Effector memory CD8-positive, alpha-beta T cell (primary cell): Measurements from ENCODE around the gene RFC4.
A peak's percentile ranks its signal among the peaks of the same experiment; 100 is the strongest.
"Not testable (repeated sequence)": the region's sequence is repeated elsewhere in the genome, so short reads cannot be mapped to it uniquely, and the experiment has no call there.

Experiments used
- ATAC-seq: fragments of 150-1000 bp; cut with Tn5 transposase; replicated peaks from 2 replicates; pipeline ENCODE4 v1.10.0; 2021; ENCODE audit warnings: mild to moderate bottlenecking, moderate library complexity
- DNase-seq, 3 experiments: peaks; one replicate each; pipeline ENCODE4 v3.0.0; 2021
- H3K27ac Mint-ChIP-seq, 2 donors: one replicate each; pipeline ENCODE4 v1.8.0; 2022; ENCODE audit warnings: mild to moderate bottlenecking in 2 of 2, mixed read lengths in 2 of 2, moderate library complexity in 2 of 2
- H3K27me3 Mint-ChIP-seq, 2 donors: one replicate each; pipeline ENCODE4 v1.8.0; 2022; ENCODE audit warnings: mixed read lengths in 2 of 2
- H3K36me3 Mint-ChIP-seq: one replicate; pipeline ENCODE4 v1.8.0; 2022; ENCODE audit warnings: mild to moderate bottlenecking, moderate library complexity, mixed read lengths; ENCODE audit not compliant: insufficient read depth
- H3K4me1 Mint-ChIP-seq, 2 donors: one replicate each; pipeline ENCODE4 v1.8.0; 2022; ENCODE audit warnings: low read depth in 2 of 2, mixed read lengths in 2 of 2
- H3K4me3 Mint-ChIP-seq, 2 donors: one replicate each; pipeline ENCODE4 v1.8.0; 2022; ENCODE audit warnings: mild to moderate bottlenecking in 2 of 2, mixed read lengths in 2 of 2, moderate library complexity in 2 of 2
- H3K9me3 Mint-ChIP-seq, 2 donors: one replicate each; pipeline ENCODE4 v1.8.0; 2022; ENCODE audit warnings: mixed read lengths in 2 of 2

Gene RFC4

GRCh38 chr3:186821429-186822387 lies 15.4 kb upstream of the RFC4 start:
- H3K27ac Mint-ChIP-seq, result no peak overlapping the region
- DNase-seq, result peak in 1 of 3 experiments; percentile 25
- H3K4me1 Mint-ChIP-seq, result peaks cover 6 to 10% of the 10 kb centered on the region in 2 donors
- peak; percentile 55 for ATAC-seq
- H3K27me3 Mint-ChIP-seq, result peaks cover 0 to 21% of the 10 kb centered on the region in 2 donors
- peaks cover 4% of the 10 kb centered on the region for H3K36me3 Mint-ChIP-seq
- no peak overlapping the region for H3K4me3 Mint-ChIP-seq
- H3K9me3 Mint-ChIP-seq, result no peaks in the 10 kb centered on the region

- ATAC-seq, result no peak
- no peaks in the 10 kb centered on the region for H3K27me3 Mint-ChIP-seq
- no peaks in the 10 kb centered on the region for H3K9me3 Mint-ChIP-seq
- DNase-seq, result no peak
- H3K4me3 Mint-ChIP-seq, result no peak overlapping the region
- no peaks in the 10 kb centered on the region for H3K36me3 Mint-ChIP-seq
- H3K4me1 Mint-ChIP-seq, result no peaks in the 10 kb centered on the region
- H3K27ac Mint-ChIP-seq, result no peak overlapping the region
These were observed 12.7 kb upstream of the RFC4 start for GRCh38 chr3:186818956-186819355.

- H3K4me1 Mint-ChIP-seq, result no peaks in the 10 kb centered on the region
- ATAC-seq, result no peak
- no peaks in the 10 kb centered on the region for H3K9me3 Mint-ChIP-seq
- no peak overlapping the region for H3K27ac Mint-ChIP-seq
- no peak for DNase-seq
- H3K36me3 Mint-ChIP-seq, result no peaks in the 10 kb centered on the region
- no peak overlapping the region for H3K4me3 Mint-ChIP-seq
- no peaks in the 10 kb centered on the region for H3K27me3 Mint-ChIP-seq
These were observed 12.2 kb upstream of the RFC4 start for GRCh38 chr3:186818516-186818915.

- DNase-seq, result no peak
- H3K4me3 Mint-ChIP-seq, result no peak overlapping the region
- H3K36me3 Mint-ChIP-seq, result no peaks in the 10 kb centered on the region
- H3K9me3 Mint-ChIP-seq, result no peaks in the 10 kb centered on the region
- H3K4me1 Mint-ChIP-seq, result no peaks in the 10 kb centered on the region
- H3K27me3 Mint-ChIP-seq, result peaks cover 0 to 6% of the 10 kb centered on the region in 2 donors
- H3K27ac Mint-ChIP-seq, result no peak overlapping the region
- ATAC-seq, result no peak
These were observed 9.2 kb upstream of the RFC4 start for GRCh38 chr3:186815435-186815834.

- no peaks in the 10 kb centered on the region for H3K9me3 Mint-ChIP-seq
- H3K36me3 Mint-ChIP-seq, result no peaks in the 10 kb centered on the region
- DNase-seq, result no peak
- H3K27ac Mint-ChIP-seq, result no peak overlapping the region
- H3K27me3 Mint-ChIP-seq, result peaks cover 0 to 6% of the 10 kb centered on the region in 2 donors
- no peak overlapping the region for H3K4me3 Mint-ChIP-seq
- no peaks in the 10 kb centered on the region for H3K4me1 Mint-ChIP-seq
- no peak for ATAC-seq
These were observed 7.8 kb upstream of the RFC4 start for GRCh38 chr3:186814100-186814499.

- not testable (repeated sequence) for H3K27ac Mint-ChIP-seq, H3K36me3 Mint-ChIP-seq, ATAC-seq, DNase-seq, H3K4me3 Mint-ChIP-seq, H3K4me1 Mint-ChIP-seq, H3K9me3 Mint-ChIP-seq, H3K27me3 Mint-ChIP-seq
These were observed 5.0 kb upstream of the RFC4 start for GRCh38 chr3:186811313-186811712.

- no peak overlapping the region for H3K4me3 Mint-ChIP-seq
These were observed 4.2 kb upstream of the RFC4 start for GRCh38 chr3:186810336-186810996.

GRCh38 chr3:186807231-186807630 lies 949 bp upstream of the RFC4 start:
- DNase-seq, result no peak
- H3K9me3 Mint-ChIP-seq, result no peaks in the 10 kb centered on the region
- H3K27ac Mint-ChIP-seq, result peak overlapping the region; percentile 91 to 94
- peak overlapping the region; percentile 88 for H3K4me3 Mint-ChIP-seq
- H3K27me3 Mint-ChIP-seq, result no peaks in the 10 kb centered on the region
- peaks cover 13% of the 10 kb centered on the region for H3K36me3 Mint-ChIP-seq
- ATAC-seq, result peak; percentile 35
- H3K4me1 Mint-ChIP-seq, result peaks cover 6 to 9% of the 10 kb centered on the region in 2 donors

More at GRCh38 chr3:186810336-186810996, 4.2 kb upstream of the RFC4 start:
- Mint-ChIP-seq H3K4me1 (peaks cover 6% of the 10 kb centered on the region in 2 donors), H3K27me3 (peaks cover 0 to 6% of the 10 kb centered on the region in 2 donors), H3K9me3 (no peaks in the 10 kb centered on the region), H3K36me3 (peaks cover 4% of the 10 kb centered on the region), H3K27ac (no peak overlapping the region)
- DNase-seq (no peak), ATAC-seq (no peak)

GRCh38 chr3:186803447-186803846 lies 2.8 kb downstream of the RFC4 start:
- DNase-seq, H3K27ac Mint-ChIP-seq, H3K9me3 Mint-ChIP-seq, H3K27me3 Mint-ChIP-seq, H3K4me3 Mint-ChIP-seq, ATAC-seq: not testable (repeated sequence)
- peaks cover 24% of the 10 kb centered on the region for H3K36me3 Mint-ChIP-seq
- peaks cover 13 to 18% of the 10 kb centered on the region in 2 donors for H3K4me1 Mint-ChIP-seq

GRCh38 chr3:186802701-186803100 lies 3.6 kb downstream of the RFC4 start:
- Mint-ChIP-seq H3K27me3 (no peaks in the 10 kb centered on the region), H3K36me3 (peaks cover 24% of the 10 kb centered on the region), H3K4me1 (peaks cover 15 to 20% of the 10 kb centered on the region in 2 donors), H3K27ac (no peak overlapping the region), H3K4me3 (no peak overlapping the region), H3K9me3 (no peaks in the 10 kb centered on the region)
- DNase-seq (no peak), ATAC-seq (no peak)

- H3K36me3 Mint-ChIP-seq, result peaks cover 37% of the 10 kb centered on the region
- H3K9me3 Mint-ChIP-seq, result no peaks in the 10 kb centered on the region
- peaks cover 9 to 13% of the 10 kb centered on the region in 2 donors for H3K4me1 Mint-ChIP-seq
- no peak overlapping the region for H3K27ac Mint-ChIP-seq
- no peak overlapping the region for H3K4me3 Mint-ChIP-seq
- H3K27me3 Mint-ChIP-seq, result no peaks in the 10 kb centered on the region
- ATAC-seq (peak; percentile 22), DNase-seq (no peak)
These were observed 6.0 kb downstream of the RFC4 start for GRCh38 chr3:186800285-186800684.

GRCh38 chr3:186798239-186798874 lies 7.9 kb downstream of the RFC4 start:
- no peak overlapping the region for H3K27ac Mint-ChIP-seq
- no peak overlapping the region for H3K4me3 Mint-ChIP-seq
- H3K9me3 Mint-ChIP-seq, result no peaks in the 10 kb centered on the region
- H3K4me1 Mint-ChIP-seq, result peaks cover 6 to 13% of the 10 kb centered on the region in 2 donors
- H3K27me3 Mint-ChIP-seq, result no peaks in the 10 kb centered on the region
- peaks cover 53% of the 10 kb centered on the region for H3K36me3 Mint-ChIP-seq
- ATAC-seq, result no peak
- no peak for DNase-seq

- peak overlapping the region; percentile 73 to 91 for H3K27ac Mint-ChIP-seq
- peaks cover 87% of the 10 kb centered on the region for H3K36me3 Mint-ChIP-seq
- ATAC-seq (peak; percentile 13), DNase-seq (no peak)
- H3K9me3 Mint-ChIP-seq, result no peaks in the 10 kb centered on the region
- peak overlapping the region in 1 of 2 donors; percentile 12 for H3K4me3 Mint-ChIP-seq
- peaks cover 32 to 33% of the 10 kb centered on the region in 2 donors for H3K4me1 Mint-ChIP-seq
- no peaks in the 10 kb centered on the region for H3K27me3 Mint-ChIP-seq
These were observed 15.9 kb downstream of the RFC4 start for GRCh38 chr3:186790261-186790981.
